Midbrain (tissue), 1 donor: ENCODE data around the gene KRTAP1-1.
"Not testable (repeated sequence)": the region's sequence is repeated elsewhere in the genome, so short reads cannot be mapped to it uniquely, and the experiment has no call there.

Experiments used
- DNase-seq: peaks from one replicate; lab custom pipeline; 2025; lab: John Stamatoyannopoulos, UW

Gene KRTAP1-1, protein sequence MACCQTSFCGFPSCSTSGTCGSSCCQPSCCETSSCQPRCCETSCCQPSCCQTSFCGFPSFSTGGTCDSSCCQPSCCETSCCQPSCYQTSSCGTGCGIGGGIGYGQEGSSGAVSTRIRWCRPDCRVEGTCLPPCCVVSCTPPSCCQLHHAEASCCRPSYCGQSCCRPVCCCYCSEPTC

DNA sequence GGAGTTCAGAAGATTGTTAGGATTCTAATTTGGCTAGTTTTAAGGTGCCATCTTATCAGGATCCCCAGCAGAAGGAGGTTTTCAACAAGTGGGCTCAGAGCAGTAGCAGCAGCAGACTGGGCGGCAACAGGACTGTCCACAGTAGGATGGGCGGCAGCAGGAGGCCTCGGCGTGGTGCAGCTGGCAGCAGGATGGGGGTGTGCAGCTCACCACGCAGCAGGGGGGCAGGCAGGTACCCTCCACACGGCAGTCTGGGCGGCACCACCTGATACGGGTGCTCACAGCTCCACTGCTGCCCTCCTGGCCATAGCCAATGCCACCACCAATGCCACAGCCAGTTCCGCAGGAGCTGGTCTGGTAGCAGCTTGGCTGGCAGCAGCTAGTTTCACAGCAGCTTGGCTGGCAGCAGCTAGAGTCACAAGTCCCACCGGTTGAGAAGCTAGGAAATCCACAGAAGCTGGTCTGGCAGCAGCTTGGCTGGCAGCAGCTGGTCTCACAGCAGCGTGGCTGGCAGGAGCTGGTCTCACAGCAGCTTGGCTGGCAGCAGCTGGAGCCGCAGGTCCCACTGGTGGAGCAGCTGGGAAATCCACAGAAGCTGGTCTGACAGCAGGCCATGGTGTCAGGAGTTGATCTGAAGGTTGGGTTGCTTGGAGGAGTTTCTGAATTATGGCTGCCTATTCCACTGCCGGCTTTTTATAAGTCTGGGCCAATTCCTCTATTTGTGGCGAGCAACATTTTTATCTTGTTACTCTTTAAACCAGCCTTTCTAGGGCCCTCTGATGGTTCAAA lies at the start of gene KRTAP1-1:
KRTAP1-1 (minus strand) TSS at position 668 of the 789 bp plus-strand sequence; CDS start at position 615, 53 bp downstream.
- DNase-seq, result not testable (repeated sequence)

DNA sequence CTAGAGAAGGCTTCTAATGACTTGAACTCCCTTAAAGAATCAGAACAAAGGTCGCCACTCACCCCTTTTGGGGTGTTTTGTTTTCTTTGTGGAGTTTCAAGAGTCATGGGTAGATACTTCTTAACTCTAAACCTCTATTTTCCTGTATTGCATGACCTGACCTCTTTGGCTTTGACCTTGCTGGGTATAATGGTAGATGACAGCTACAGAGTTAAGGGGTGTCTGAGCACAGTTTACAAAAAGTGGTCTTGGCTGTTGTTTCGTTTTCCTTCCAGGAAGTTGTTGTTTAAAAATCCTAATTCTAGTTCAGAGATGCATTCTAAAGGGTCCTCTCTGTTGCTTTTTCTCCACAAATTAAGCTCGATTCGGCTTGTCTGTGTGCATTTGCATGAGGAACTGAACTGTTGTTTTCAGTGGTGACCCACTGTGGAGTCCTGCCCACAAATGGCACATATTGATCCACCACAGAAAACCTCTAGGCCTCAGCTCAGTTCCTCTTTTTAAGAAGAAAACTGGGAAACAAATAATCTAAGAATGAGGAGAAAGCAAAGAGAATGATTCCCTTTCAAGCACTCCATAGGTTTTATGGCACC lies 47.6 kb upstream of the KRTAP1-1 start:
- DNase-seq, result not testable (repeated sequence)

DNA sequence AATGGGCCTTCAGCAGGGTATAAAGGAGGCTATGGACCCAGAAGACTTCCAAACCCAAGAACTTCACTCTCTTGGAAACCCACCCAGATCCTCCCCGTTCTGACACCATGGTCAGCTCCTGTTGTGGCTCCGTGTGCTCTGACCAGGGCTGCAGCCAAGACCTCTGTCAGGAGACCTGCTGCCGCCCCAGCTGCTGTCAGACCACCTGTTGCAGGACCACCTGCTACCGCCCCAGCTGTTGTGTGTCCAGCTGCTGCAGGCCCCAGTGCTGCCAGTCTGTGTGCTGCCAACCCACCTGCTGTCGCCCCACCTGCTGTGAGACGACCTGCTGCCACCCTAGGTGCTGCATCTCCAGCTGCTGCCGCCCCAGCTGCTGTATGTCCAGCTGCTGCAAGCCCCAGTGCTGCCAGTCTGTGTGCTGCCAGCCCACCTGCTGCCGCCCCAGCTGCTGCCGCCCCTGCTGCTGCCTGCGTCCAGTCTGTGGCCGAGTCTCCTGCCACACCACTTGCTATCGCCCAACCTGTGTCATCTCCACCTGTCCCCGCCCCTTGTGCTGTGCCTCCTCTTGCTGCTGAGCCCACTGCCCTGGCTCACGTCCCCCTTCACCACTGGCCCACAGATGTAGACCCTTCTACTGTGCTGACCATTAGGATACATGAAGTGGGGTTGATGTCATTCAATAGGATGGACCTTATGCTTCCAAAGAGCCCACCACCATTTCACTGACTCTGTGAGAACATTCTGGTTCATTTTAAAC lies 43.0 kb upstream of the KRTAP1-1 start, which contains the start of gene KRTAP4-7:
KRTAP4-7 (plus strand) TSS at position 51 of the 757 bp plus-strand sequence; CDS start at position 108, 57 bp downstream.
- DNase-seq, result not testable (repeated sequence)

DNA sequence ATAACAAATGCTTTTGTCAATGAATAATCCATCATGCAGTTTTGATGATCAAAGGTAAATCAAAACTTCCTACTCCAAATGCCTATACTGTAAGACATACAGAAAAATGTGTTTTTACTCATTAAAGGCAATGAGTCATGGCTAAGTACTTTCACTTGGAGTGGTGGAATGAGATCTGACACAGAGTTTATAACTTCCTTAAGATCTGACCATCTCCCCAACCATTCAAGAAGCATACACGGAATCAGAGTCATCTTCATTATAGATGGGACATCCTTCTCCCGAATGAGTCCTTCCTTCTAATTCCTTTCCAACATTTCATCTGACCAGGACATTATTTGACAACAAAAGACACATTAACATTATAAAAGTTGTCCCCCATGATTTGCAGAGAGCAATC lies 42.2 kb upstream of the KRTAP1-1 start:
- not testable (repeated sequence) for DNase-seq

DNA sequence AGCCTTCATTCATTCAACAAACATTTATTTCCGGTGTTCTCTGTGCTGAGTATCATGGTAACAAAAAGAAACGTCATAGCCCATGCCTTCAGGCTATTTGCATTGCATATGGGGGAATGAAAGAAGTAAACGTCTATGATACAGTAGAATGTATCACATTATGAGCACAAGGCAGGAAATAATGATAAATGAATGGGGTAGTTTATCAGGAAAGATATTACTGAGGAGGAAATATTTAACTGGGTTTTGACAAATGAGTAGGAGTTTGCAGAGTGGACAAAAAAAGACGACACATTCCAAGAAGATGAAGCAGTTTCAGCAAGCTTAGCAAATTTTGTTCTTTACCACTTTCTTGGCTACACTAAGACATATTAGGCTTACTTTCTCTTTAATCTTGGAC lies 41.4 kb upstream of the KRTAP1-1 start:
- DNase-seq, result no peak

DNA sequence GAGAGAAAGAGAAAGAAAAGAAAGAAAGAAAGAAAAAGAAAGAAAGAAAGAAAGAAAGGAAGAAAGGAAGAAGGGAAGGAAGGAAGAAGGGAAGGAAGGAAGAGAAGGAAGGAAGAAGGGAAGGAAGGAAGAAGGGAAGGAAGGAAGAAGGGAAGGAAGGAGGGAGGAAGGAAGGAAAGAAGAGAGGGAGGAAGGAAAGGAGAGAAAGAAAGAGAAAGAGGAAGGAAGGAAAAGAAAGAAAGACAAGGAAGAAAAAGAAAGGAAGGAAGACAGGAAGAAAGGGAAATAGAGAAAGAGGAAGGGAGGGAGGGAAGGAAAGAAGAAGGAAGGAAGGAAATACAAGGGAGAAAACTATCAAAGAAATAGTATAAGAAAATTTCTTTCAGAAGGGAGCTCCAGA lies 35.5 kb upstream of the KRTAP1-1 start:
- DNase-seq, result no peak

DNA sequence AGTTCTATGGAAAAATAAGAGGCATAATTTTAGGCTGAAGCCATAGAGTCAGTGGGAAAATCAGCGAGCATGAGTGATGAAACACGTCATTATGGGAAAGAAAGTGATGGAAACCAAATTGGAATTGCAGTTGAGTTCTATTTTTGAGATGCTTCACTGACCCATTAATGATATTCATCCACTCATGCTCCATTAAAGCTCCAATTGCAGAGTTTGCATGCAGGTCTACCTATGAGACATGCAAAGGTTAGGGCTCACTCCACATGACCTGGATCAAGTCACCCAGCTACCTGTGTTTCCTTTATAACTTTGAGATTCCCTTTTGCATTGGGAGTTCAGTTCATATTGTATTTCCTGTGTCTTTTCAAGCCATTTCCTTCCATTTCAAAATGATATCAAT lies 32.4 kb upstream of the KRTAP1-1 start:
- no peak for DNase-seq

DNA sequence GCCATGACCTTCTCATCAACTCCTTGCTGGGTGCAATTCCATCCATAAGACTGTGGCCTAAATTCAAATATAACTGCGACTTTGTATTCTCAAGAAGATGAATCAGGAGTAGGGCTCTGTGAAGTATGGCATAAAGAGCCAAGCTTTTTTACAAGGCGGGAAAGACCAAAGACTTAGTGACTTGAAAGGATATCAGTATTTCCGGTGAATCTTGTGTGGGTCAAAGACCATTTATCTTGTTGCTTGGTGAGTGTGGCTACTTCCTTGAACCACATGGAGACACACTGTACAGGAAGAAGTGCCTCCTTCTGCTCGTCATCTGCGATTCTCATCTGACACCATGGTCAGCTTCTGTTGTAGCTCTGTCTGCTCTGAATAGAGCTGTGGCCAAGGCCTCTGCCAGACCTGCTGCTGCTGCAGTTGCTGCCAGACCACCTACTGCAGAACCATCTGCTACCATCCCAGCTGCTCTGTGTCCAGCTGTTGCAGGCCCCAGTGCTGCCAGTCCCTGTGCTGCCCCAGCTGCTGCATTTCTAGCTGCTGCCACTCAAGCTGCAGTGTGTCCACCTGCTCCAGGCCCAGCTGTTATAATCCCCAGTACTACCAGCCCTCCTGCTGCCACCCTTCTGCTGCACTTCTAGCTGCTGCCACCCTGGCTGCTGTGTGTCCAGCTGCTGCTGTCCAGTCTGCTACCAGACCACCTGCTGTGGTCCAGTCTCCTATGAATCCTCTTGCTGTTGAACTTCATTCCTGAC lies 30.5 kb upstream of the KRTAP1-1 start:
- DNase-seq, result no peak

DNA sequence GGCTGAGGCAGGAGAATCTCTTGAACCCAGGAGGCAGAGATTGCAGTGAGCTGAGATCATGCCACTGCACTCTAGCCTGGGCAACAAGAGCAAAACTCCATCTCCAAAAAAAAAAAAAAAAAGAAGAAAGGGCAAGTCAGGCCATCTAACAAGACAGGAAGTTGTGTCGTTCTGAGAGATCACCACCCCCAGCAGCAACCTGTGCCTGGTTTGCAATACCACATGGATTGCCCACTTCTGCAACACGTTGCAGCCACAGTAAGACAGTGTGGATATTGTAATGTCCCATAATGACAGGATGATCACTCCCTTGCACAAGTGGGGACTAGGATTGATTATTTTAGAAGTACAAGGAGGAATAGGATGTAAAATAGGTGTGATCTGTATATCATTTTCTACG lies 27.8 kb upstream of the KRTAP1-1 start:
- DNase-seq, result no peak

DNA sequence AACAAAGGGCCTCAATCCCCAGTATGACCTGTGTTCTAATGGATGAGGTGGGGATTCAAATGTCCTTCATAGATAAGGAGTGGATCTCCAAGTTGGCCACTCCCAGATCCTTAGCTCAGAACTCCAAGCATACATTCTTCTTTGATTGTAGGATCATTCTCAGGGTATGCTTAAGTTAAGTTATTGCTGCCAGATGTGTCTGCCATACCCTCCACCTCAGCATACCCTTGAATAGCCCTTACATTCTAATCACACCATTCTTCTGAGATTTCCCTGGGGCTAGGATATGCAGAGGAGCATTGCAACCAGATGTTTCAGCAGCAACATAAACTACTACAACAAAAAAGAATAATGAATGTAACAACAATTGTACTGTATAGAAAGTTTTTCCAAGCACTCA lies 26.0 kb upstream of the KRTAP1-1 start:
- no peak for DNase-seq

DNA sequence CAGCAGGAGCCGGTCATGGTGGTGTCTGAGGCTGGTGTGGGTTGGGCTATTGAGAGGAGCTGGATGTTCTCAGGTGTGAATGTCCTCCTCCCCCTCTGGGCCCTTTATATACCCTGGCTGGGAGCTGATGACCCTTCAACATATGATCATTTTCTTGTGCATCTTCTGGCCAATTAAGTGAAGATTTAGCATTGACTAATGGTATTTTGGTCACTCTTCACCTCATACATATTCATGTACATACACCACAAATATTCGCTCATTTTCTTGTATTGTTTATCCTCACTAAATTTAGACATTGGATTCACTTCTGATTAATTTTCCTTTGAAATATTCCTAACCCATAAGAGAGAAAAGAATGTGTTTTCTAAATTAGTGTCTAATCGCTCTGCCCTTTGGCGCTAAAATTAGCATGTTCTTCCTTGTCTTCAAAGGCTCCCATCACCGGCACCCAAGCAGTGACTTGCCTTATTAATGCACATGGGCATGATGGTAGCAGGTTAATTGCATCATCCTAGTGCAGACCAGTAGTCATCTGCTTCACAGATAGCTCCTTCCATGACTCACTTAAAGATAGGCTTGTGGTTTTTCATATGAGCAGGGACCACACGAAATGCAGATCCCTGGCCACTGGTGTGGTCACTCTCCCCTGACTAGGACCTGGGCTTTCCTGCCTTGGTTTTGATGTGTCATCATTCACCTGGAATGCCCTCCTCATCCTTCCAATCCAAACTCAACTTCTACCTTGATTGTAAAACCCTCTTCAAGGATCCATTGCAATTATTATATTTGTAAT lies 24.8 kb upstream of the KRTAP1-1 start, which contains the start of gene KRTAP2-4:
KRTAP2-4 (minus strand) TSS at position 51 of the 796 bp plus-strand sequence; CDS start at position 17, 34 bp downstream.
- DNase-seq, result no peak

DNA sequence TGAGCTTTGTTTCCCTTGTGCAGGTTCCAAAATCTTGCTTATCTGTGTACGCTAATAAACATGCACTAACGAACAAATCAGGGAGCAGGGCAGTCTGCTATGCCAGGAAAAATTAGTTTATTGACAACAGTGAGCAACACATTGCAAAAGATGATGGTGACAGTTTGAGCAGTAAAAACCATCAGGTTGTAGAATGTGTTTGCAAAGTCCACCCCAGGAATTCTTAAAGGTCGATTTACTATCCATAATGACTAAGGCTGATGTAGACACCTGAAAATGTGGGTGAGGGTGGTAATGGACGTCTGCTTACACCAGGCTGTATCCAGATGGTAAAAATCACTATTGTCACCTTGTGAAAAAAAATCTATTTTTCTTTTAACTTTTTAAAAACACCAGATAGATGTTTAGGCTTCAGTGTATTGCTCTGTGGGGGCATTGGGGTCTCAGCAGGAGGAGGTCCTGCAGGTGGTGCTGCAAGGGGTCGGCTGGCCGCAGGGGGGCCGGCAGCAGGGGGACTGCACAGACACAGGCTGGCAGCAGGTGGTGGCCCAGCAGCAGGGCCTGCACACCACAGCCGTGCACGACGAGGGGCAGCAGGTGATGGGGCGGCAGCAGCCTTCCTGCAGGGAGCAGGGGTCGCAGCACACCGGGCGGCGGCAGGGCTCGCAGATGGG lies 23.9 kb upstream of the KRTAP1-1 start:
- not testable (repeated sequence) for DNase-seq

DNA sequence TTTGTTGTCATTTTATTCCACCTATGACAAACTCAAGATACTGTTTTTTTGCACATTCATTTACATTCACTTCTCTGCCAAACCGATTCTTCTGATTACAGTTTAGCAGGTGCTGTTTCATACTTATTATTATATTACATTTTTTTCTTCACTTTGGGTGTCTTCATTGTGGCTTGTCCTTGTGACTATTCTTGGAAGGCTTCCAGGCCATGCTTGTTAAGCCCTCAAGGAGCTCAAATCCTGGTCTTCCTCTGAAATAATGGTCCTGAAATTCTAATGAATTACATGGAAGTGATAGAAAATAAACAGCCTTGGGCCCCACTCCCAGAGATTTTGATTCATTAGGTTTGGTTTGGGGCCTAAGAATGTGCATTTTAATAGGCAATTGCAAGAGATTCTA lies 23.1 kb upstream of the KRTAP1-1 start:
- DNase-seq, result no peak

DNA sequence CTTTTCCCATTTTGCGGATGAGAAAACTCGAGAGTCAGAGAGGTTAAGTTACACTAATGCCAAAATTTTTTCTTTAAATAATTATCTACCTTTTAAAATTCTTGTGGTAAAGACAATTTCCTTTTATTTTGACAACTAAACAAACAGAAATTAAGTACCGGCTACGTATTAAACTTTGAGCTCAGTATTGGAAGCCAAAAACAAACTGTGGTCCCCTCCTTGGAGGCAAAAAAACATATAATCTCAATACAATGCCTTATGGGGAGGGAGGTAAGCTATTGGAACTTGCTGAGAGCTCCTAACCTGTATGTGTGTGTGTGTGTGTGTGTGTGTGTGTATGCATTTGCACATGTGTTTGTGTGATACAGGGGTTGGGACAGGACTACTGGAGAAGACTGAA lies 22.2 kb upstream of the KRTAP1-1 start:
- DNase-seq, result no peak

DNA sequence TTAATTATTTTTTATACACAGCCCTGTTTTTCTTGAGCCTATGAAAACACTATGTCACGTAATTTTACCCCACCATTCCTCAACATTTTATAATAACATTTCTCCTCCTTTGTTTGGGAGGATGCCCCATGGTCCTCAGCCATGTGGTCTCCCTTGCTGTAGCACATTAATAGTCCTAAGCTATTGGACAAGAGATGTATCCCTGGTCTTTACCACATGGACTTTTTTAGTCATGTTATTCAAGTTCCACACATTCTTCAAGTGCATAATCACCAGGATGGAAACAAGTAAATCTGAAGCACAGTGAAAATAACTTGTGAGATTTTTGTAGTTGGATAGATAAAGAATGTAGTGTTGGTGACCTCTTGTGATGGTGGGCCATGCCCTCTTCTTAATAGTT lies 20.7 kb upstream of the KRTAP1-1 start:
- DNase-seq, result no peak

DNA sequence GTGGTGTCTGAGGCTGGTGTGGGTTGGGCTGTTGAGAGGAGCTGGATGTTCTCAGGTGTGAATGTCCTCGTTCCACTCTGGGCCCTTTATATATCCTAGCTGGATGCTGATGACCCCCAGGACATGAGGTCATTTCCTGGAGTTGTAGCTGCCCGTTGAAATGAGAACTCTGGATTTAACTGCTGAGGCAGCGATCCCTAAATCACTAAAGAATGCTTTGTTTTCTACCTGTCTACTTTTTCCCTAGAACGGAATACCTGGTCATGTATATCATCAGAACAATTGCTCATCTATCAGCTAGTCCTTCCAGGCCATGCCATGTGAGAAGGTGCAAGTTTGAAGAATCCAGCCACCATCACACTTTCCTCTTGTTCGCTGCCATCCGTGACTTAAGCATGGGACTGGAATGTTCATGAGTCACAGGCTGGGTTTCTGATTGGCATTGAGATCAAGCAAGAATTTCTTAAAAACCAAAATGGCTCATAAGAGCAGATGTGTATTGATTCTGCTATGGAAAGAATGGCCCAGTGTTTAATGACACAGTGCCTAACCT lies 18.9 kb upstream of the KRTAP1-1 start, which contains the start of gene KRTAP2-3:
KRTAP2-3 (minus strand) TSS at position 63 of the 553 bp plus-strand sequence. CDS start 64 bp downstream, outside the sequence.
- no peak for DNase-seq

DNA sequence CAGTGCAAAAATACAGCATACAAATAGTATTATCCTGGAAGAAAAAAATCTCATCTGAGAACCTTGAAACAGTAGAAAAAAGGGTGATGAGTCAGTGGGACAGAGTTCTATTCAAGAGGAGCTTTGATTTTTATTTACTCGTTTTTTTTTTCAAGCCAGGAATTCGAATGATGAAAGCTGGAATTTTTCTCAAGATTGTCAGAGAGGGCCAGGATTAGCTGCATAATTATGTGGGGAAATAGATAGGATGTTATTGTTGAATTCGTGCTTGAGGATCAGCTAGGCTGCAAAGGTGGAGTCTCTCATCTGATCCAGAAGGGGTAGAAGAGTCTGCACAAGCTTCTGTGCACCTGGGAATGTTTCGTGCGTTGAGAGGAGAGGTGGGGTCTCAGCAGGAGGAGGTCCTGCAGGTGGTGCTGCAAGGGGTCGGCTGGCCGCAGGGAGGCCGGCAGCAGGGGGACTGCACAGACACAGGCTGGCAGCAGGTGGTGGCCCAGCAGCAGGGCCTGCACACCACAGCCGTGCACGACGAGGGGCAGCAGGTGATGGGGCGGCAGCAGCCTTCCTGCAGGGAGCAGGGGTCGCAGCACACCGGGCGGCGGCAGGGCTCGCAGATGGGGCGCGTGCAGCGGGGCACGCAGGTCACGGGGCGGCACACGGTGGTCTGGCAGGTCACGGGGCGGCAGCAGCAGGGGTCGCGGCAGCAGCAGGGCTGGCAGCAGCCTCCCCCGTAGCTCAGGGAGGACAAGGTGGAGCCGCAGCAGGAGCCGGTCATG lies 18.2 kb upstream of the KRTAP1-1 start:
- not testable (repeated sequence) for DNase-seq

DNA sequence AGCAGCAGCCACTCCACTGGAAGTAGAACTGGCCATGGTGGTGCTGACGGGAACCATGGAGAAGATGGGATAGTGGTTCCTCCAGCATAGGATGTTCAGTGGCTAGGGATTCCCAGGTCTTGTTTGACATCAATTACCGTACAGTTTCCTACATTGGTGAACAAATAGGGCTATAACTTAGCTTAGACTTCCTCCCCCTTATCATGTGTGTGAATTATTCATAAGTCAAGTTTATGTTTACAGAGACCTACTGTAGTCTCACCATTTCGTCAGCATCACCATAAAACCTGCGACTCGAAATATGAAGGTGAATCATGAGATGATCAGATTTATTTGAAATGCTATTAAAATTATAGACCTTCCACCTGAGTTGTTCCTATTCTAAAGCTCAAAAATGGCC lies 17.5 kb upstream of the KRTAP1-1 start:
- no peak for DNase-seq

DNA sequence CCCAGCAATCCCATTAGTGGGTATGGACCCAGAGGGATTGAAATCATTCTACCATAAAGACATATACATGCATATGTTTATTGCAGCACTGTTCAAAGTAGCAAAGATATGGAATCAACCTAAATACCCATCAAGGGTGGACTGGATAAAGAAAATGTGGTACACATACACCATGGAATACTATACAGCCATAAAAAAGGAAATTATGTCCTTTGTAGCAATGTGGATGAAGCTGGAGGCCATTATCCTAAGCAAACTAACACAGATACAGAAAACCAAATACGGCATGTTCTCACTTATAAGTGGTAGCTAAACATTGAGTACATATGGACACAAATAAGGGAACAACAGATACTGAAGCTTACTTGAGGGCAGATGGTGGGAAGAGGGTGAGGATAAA lies 16.3 kb upstream of the KRTAP1-1 start:
- DNase-seq, result no peak
